DMS114 treated with DMSO at 0.1 percent for 48 hours (cell line): ENCODE results near the gene RANBP10.

Experiments used
- DNase-seq: peaks from one replicate; lab custom pipeline; 2025; ENCODE audit not compliant: unreplicated experiment; lab: John Stamatoyannopoulos, UW

The RANBP10 gene

DNA sequence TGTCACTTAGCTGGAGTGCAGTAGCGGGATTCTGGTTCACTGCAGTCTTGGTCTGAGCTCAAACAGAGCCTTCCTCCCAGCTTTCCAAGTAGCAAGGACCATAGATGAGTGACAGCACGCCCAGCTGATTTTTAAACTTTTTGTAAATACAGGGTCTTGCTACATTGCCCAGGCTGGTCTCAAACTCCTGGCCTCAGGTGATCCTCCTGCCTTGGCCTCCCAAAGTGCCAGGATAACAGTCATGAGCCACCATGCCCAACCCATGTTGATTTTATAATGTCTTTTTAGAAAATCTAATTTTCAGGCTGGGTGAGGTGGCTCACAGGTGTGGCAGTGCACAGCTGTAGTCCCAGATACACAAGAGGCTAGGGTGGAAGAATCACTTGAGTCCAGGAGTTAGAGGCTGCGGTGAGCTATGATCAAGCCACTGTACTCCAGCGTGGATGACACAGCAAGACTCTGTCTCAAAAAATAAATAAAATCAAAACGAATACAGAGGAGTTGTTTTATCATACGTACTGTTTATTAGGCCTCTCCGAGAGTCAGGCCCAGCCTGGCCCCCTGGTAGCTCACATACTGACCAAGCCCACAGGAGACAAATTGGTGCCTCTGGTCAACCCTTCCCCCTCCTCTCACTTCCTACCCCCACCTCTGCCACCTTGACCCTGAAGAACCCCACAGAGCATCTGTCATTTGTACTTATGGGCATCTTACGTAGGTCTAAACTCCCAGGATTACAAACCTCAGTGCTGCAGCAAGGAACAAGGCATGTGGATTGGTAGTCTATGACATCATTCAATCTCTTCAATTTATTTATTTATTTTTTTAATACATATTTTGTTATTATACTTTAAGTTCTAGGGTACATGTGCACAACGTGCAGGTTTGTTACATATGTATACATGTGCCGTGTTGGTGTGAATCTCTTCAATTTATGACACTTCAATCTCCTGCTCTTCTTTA is 126.1 kb downstream of the RANBP10 start:
- no peak for DNase-seq

GRCh38 chr16:67678354-67679023 is 127.9 kb downstream of the RANBP10 start:
- DNase-seq = no peak

DNA sequence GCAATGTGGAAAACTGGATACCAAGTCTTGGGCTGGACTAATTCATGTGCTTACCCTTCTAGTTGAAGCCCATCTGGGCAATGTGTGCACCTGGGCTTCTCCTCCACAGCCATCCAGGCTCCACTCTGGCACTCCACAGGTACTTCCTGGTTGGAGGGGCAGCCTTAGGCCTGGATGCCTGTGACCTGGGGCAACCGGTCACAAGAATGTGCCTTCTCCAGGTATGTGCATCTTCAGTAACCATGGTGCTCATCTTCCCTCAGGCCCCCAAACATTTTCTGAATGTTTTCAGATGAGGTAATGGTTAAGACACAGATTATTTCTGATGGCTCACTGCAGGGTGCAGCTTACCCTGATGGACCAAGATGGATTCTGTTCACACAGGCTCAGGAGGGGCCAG is 128.6 kb downstream of the RANBP10 start:
- DNase-seq = no peak

DNA sequence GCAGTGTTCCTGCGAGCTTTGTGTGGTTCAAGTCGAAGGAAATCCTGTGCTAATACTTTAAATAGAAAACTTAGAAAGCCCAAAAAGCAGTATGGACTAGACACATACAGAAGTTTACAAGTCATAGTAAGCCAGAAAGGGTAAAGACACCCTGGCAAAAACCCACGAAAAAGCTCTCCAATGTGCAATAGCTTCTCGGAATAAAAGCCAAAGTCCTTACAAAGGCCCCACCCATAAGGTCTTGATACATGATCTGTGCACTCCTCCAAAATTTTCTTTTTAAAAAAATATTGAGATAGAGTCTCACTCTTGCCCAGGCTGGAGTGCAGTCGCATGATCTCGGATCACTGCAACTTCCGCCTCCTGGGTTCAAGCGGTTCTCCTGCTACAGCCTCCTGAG is 129.4 kb downstream of the RANBP10 start:
- no peak for DNase-seq

- no peak for DNase-seq
Observed at GRCh38 chr16:67676516-67676915, 129.8 kb downstream of the RANBP10 start.

DNA sequence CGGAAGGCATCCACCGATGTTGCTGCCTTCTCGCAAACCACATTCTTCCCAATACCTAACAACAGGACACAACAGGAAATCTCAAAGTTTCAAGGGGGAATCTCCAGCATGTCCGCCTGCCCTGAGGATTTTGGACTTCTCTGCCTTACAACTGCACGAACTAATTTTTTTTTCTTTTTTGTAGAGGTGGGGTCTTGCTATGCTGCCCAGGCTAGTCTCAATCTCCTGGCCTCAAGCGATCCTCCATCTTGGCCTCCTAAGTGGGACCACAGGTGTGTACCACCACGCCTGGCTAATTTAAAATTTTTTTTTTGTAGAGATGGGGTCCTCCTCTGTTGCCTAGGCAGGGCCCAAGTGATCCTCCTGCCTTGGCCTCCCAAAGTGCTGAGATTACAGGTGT is 130.4 kb downstream of the RANBP10 start:
- DNase-seq = no peak

DNA sequence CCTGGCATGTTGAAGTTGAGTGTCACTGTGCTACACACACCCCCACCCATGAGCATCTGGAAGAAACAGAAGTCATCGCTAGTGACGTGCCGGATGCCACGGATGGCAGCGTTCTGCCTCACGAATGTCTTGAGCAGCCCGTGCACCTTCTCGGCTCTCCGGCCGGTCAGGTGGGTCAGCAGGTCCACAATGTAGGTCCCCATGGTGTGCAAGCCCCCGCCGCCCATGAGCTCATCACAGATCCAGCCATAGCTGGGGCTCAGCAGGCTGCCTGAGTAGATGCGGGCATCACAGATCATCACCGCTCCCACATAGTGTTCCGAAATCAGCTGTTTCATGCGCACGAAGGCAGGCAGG is 130.8 kb downstream of the RANBP10 start:
- DNase-seq = no peak

GRCh38 chr16:67674851-67675578 is 131.3 kb downstream of the RANBP10 start:
- DNase-seq = no peak

DNA sequence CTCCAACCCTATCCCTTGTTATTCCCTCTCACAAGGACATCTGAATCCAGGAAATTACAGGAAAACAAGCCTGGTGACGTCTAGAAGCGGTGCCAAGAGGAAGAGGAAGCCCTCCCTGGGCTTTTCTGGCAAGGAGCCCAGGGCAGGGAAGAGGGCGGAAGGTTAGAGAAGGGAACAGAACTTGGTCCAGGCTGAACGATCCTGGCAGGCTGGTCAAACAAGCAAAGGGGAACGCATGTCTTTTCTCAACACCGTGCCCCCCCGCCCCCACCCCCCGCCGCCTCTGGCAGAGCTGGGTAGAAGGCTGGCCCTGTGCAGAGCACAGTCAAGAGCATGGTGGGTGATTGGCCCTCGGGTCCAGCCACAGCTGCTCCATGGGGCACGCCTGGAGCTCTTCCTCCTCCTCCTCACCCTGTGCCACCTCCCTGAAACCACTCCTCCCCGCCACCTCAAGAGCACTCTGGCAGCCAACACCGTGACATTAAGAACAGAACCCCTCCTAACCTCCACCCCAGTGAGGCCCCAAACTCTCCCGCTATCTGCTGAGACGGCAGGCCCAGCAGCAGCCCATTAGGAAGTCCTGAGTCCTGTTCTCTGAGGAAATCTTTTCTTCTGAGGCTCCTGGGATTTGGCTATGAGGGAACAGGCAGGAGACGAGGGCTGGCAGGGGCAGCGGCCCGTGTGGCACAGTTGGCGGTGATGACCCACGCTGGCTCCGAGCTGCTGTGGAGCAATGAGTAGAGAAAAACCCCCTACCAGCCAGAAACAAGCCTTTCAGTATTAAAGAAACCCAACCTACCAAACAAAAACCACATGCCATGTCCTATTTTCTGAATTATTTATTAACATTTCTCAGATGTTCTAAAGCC is 132.4 kb downstream of the RANBP10 start:
- no peak for DNase-seq
